Measurements from ENCODE around the gene PRKG1. TPM values are rescaled to one million over a fixed set of nuclear protein-coding genes. Genes with fewer than 3 reads are reported as not detected.

PRKG1 gene
- total and polyA plus RNA-seq, 2 of the 8 experiments (the other 6 are each of a cell fraction or from before 2014, with no cell fraction given): 4.2 to 15.2 TPM

GRCh38 chr10:52249850-52250395, 1175.6 kb downstream of the PRKG1 start (continued):
- TF ChIP-seq BACH1 (IDR thresholded peaks at IDR 0.05; ENCODE audit: low read length): no peak
- no peak for TF ChIP-seq JUND (IDR thresholded peaks at IDR 0.05; ENCODE audit: low read length)
- TF ChIP-seq KDM4A (IDR thresholded peaks at IDR 0.05; ENCODE audit: low read depth, low read length, severe bottlenecking): no peak
- TF ChIP-seq CBX8 (IDR thresholded peaks at IDR 0.05; ENCODE audit: borderline replicate concordance, low read depth, low read length): no peak
- TF ChIP-seq GTF2F1 (IDR thresholded peaks at IDR 0.05; ENCODE audit: borderline replicate concordance, low read depth, low read length): no peak
- no peak for TF ChIP-seq E2F6 (IDR thresholded peaks at IDR 0.05)
- TF ChIP-seq POLR2AphosphoS5 (IDR thresholded peaks at IDR 0.05; ENCODE audit: low read depth, low read length): no peak

Data from H1 (cell line).